ENCODE results near the gene GNAI2. TPM values are rescaled to one million over a fixed set of nuclear protein-coding genes. Genes with fewer than 3 reads are reported as not detected.

Gene GNAI2
- total RNA-seq, 5 donors from 2014 or later (not counting 1 experiment from before 2014, with no cell fraction given): 257 to 313 (median 287) TPM

DNA sequence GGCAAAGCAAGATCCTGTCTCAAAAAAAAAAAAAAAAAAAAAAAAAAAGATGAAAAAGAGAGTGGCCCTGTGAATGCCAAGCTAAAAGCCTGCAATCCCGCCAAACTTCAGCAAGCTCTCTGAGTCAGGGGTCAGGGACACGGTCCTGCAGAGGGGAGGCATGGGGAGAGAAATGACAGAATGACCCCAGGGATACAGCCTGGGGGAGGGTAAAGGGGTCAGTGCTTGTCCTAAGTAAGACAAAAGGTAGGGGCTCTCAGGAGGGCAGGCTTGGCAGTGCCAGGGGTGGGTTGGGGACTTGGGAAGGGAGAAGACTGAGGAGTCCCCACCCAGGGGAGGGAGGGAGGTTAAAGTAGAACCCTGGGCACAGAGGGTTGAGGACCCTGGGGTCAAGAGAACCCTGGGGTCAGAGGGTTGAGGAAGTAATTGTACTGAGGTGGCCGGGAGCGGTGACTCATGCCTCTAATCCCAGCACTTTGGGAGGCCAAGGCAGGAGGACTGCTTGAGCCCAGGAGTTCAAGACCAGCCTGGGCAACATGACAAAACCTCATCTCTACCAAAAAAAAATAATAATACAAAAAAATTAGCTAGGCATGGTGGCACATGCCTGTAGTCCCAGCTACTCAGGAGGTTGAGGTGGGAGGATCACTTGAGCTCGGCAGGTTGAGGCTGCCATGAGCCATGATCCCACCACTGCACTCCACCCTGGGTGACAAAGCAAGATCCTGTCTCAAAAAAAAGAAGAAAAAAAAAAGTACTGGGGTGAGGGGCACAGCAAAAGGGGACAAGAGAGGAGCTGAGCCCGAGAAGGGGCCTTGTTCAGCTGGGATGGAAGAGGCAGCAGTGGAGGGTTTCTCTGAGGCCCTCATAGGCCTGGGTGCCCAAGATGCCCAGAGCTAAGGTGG is 27.7 kb downstream of the GNAI2 start:
- Mint-ChIP-seq H3K4me1 (peaks cover 5 to 8% (median 6%) of the 10 kb centered on the region in 3 donors), H3K4me3 (no peak overlapping the region), H3K36me3 (no peaks in the 10 kb centered on the region), H3K27ac (no peak overlapping the region), H3K27me3 (peaks cover 2 to 3% of the 10 kb centered on the region in 2 donors), H3K9me3 (no peaks in the 10 kb centered on the region)
- H3K27me3 ChIP-seq (replicated peaks in 1 of 2; ENCODE audit: control insufficient read depth in 2 of 2, extremely low read depth in 1 of 2, insufficient read depth in 2 of 2, low read length in 1 of 2): peaks cover 0 to 37% of the 10 kb centered on the region in 2 experiments
- CTCF ChIA-PET: interaction anchor here (0.5 to 1.0 kb wide), 4 partner anchors 11 to 73 kb away, joined by 3 to 5 read pairs (median 4); no protein-coding TSS in a partner anchor
- peaks cover 0 to 3% of the 10 kb centered on the region in 2 donors for H3K36me3 ChIP-seq (ENCODE audit: control insufficient read depth in 2 of 2, extremely low read depth in 1 of 2, insufficient read depth in 1 of 2, low read length in 1 of 2)
- ATAC-seq (replicated peaks in 1 of 4) (no peak), DNase-seq (no peak)
- no peaks in the 10 kb centered on the region for H3K9me3 ChIP-seq
- POLR2A ChIA-PET: interaction anchor here in 1 of 2 donors (0.7 kb wide), 1 partner anchor 10 kb away, joined by 7 read pairs; no protein-coding TSS in a partner anchor
- WGBS (ENCODE audit: insufficient coverage): 68% methylated on average over 4 of the region's 6 CpGs
- peaks cover 2 to 20% of the 10 kb centered on the region in 2 experiments for H3K4me1 ChIP-seq (ENCODE audit: control insufficient read depth in 1 of 2, extremely low read depth in 1 of 2, insufficient read depth in 2 of 2, low read length in 2 of 2)
- H3K4me3 ChIP-seq (ENCODE audit: control insufficient read depth in 1 of 2, extremely low read depth in 1 of 2, low read length in 1 of 2): no peak overlapping the region
- no peak overlapping the region for H3K27ac ChIP-seq (ENCODE audit: low read length)

GRCh38 chr3:50264383-50264963 is 28.5 kb downstream of the GNAI2 start:
- POLR2A ChIA-PET: interaction anchor here in 1 of 2 donors (0.6 kb wide), 1 partner anchor 22 kb away, joined by 5 read pairs; no protein-coding TSS in a partner anchor
- H3K27ac Mint-ChIP-seq: no peak overlapping the region
- H3K27me3 Mint-ChIP-seq: peaks cover 3% of the 10 kb centered on the region in 2 donors
- ATAC-seq (replicated peaks in 1 of 4): no peak
- no peak overlapping the region for H3K4me3 ChIP-seq (ENCODE audit: control insufficient read depth in 1 of 2, extremely low read depth in 1 of 2, low read length in 1 of 2)
- CTCF ChIA-PET: no interaction called here
- no peaks in the 10 kb centered on the region for H3K9me3 ChIP-seq
- DNase-seq: no peak
- WGBS (ENCODE audit: insufficient coverage): no CpG with 5 or more reads among the region's 7 CpGs
- peaks cover 0 to 39% of the 10 kb centered on the region in 2 experiments for H3K27me3 ChIP-seq (replicated peaks in 1 of 2; ENCODE audit: control insufficient read depth in 2 of 2, extremely low read depth in 1 of 2, insufficient read depth in 2 of 2, low read length in 1 of 2)
- no peaks in the 10 kb centered on the region for H3K9me3 Mint-ChIP-seq
- peaks cover 2 to 15% of the 10 kb centered on the region in 2 experiments for H3K4me1 ChIP-seq (ENCODE audit: control insufficient read depth in 1 of 2, extremely low read depth in 1 of 2, insufficient read depth in 2 of 2, low read length in 2 of 2)
- no peak overlapping the region for H3K27ac ChIP-seq (ENCODE audit: low read length)
- H3K36me3 Mint-ChIP-seq: no peaks in the 10 kb centered on the region
- no peaks in the 10 kb centered on the region for H3K36me3 ChIP-seq (ENCODE audit: control insufficient read depth in 2 of 2, extremely low read depth in 1 of 2, insufficient read depth in 1 of 2, low read length in 1 of 2)
- peaks cover 4 to 6% (median 6%) of the 10 kb centered on the region in 3 donors for H3K4me1 Mint-ChIP-seq
- no peak overlapping the region for H3K4me3 Mint-ChIP-seq

DNA sequence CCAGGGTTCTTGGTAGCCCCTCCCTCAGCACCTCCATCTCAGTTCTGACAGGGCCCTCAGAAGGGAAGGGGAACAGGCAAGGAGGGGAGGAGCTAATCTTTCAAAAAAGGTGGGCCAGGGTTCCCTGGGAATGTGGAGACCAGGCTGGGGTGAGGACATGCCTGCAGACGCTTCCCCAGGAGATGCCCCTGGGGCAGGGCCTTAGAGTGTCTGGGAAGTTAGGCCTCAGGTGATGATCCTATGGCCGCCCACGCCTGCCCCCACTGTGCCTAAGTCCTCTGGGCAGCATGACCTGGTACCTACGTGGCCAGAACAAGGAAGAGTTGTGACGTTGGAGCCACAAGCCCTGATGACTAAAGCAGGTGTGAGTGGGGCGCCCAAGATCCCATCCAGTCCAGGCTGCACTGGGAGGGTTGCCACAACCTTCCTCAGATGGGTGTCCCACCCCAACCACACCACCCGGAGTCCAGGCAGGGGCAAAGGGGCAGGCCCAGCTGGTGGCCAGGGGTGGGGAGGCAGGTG is 29.0 kb downstream of the GNAI2 start:
- no peak for ATAC-seq (replicated peaks in 1 of 4)
- H3K4me3 ChIP-seq (ENCODE audit: control insufficient read depth in 1 of 2, extremely low read depth in 1 of 2, low read length in 1 of 2): no peak overlapping the region
- Mint-ChIP-seq H3K27me3 (peaks cover 3% of the 10 kb centered on the region in 2 donors), H3K27ac (no peak overlapping the region), H3K4me1 (peaks cover 0 to 3% (median 1%) of the 10 kb centered on the region in 3 donors), H3K9me3 (no peaks in the 10 kb centered on the region), H3K4me3 (no peak overlapping the region), H3K36me3 (no peaks in the 10 kb centered on the region)
- no peaks in the 10 kb centered on the region for H3K9me3 ChIP-seq
- peaks cover 0 to 10% of the 10 kb centered on the region in 2 experiments for H3K4me1 ChIP-seq (ENCODE audit: control insufficient read depth in 1 of 2, extremely low read depth in 1 of 2, insufficient read depth in 2 of 2, low read length in 2 of 2)
- WGBS (ENCODE audit: insufficient coverage): 78% methylated on average over 6 of the region's 7 CpGs
- CTCF ChIA-PET: no interaction called here
- H3K36me3 ChIP-seq (ENCODE audit: control insufficient read depth in 2 of 2, extremely low read depth in 1 of 2, insufficient read depth in 1 of 2, low read length in 1 of 2): no peaks in the 10 kb centered on the region
- H3K27ac ChIP-seq (ENCODE audit: low read length): no peak overlapping the region
- POLR2A ChIA-PET: interaction anchor here in 1 of 2 donors (0.6 kb wide), 1 partner anchor 23 kb away, joined by 5 read pairs; no protein-coding TSS in a partner anchor
- H3K27me3 ChIP-seq (replicated peaks in 1 of 2; ENCODE audit: control insufficient read depth in 2 of 2, extremely low read depth in 1 of 2, insufficient read depth in 2 of 2, low read length in 1 of 2): peaks cover 0 to 40% of the 10 kb centered on the region in 2 experiments
- no peak for DNase-seq

DNA sequence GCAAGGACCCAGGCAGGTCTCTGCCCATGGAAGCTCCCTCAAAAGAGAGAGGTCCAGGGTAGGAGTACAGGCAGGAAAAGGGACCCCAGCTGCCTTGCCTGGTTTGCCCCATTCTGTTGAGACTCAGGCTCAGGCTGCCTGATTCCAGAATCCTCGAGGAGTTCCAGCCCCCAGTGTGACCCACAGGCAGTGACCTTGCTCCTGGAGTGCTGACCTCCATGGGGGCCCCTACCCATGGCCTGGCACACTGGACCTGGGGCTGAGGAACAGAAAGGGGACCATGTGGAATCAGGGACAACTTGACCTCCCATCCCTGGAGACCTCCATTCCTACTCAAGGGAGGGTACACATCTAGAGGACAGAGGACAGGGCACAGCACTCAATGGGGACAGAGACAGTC is 29.6 kb downstream of the GNAI2 start:
- H3K27me3 ChIP-seq (replicated peaks in 1 of 2; ENCODE audit: control insufficient read depth in 2 of 2, extremely low read depth in 1 of 2, insufficient read depth in 2 of 2, low read length in 1 of 2): peaks cover 0 to 40% of the 10 kb centered on the region in 2 experiments
- H3K27ac ChIP-seq (ENCODE audit: low read length): no peak overlapping the region
- peaks cover 0 to 6% of the 10 kb centered on the region in 2 experiments for H3K4me1 ChIP-seq (ENCODE audit: control insufficient read depth in 1 of 2, extremely low read depth in 1 of 2, insufficient read depth in 2 of 2, low read length in 2 of 2)
- H3K9me3 ChIP-seq: no peaks in the 10 kb centered on the region
- Mint-ChIP-seq H3K9me3 (no peaks in the 10 kb centered on the region), H3K36me3 (no peaks in the 10 kb centered on the region), H3K27me3 (peaks cover 3% of the 10 kb centered on the region in 2 donors), H3K4me3 (no peak overlapping the region), H3K4me1 (peaks cover 0 to 1% (median under 1%) of the 10 kb centered on the region in 3 donors), H3K27ac (no peak overlapping the region)
- ATAC-seq (replicated peaks in 1 of 4) (no peak), DNase-seq (no peak)
- ChIA-PET CTCF (no interaction called here), POLR2A (no interaction called here)
- H3K36me3 ChIP-seq (ENCODE audit: control insufficient read depth in 2 of 2, extremely low read depth in 1 of 2, insufficient read depth in 1 of 2, low read length in 1 of 2): no peaks in the 10 kb centered on the region
- no peak overlapping the region for H3K4me3 ChIP-seq (ENCODE audit: control insufficient read depth in 1 of 2, extremely low read depth in 1 of 2, low read length in 1 of 2)
- WGBS (ENCODE audit: insufficient coverage): 43% methylated on average over 1 of the region's 1 CpG

DNA sequence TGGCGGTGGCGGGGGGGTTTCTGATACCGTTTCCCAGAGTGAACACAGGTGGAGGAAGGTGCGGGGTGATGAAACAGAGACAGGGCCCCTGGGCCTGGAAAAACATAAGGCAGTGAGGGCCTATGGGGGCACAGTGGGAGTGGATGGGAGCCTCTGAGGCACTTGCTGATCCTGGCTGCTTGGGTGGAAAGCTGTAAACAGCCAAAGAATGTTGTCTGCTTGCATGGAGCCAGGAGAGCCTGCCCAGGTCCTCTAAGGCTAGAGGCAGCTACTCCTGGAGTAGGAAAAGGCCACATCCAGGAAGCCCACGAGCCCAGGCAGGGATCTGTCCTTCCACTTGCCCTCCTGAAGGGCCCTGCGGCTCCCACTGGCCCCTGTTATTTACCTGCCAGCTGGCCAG is 30.0 kb downstream of the GNAI2 start:
- Histone ChIP-seq H3K36me3 (ENCODE audit: control insufficient read depth in 2 of 2, extremely low read depth in 1 of 2, insufficient read depth in 1 of 2, low read length in 1 of 2) (no peaks in the 10 kb centered on the region), H3K27ac (ENCODE audit: low read length) (no peak overlapping the region), H3K4me3 (ENCODE audit: control insufficient read depth in 1 of 2, extremely low read depth in 1 of 2, low read length in 1 of 2) (no peak overlapping the region), H3K4me1 (ENCODE audit: control insufficient read depth in 1 of 2, extremely low read depth in 1 of 2, insufficient read depth in 2 of 2, low read length in 2 of 2) (peaks cover 0 to 1% of the 10 kb centered on the region in 2 experiments), H3K9me3 (no peaks in the 10 kb centered on the region), H3K27me3 (replicated peaks in 1 of 2; ENCODE audit: control insufficient read depth in 2 of 2, extremely low read depth in 1 of 2, insufficient read depth in 2 of 2, low read length in 1 of 2) (peaks cover 0 to 43% of the 10 kb centered on the region in 2 experiments)
- Mint-ChIP-seq H3K4me1 (peaks cover 0 to 1% (median 0%) of the 10 kb centered on the region in 3 donors), H3K36me3 (no peaks in the 10 kb centered on the region), H3K9me3 (no peaks in the 10 kb centered on the region), H3K27ac (no peak overlapping the region), H3K27me3 (peaks cover 3% of the 10 kb centered on the region in 2 donors), H3K4me3 (no peak overlapping the region)
- 78% methylated on average over 6 of the region's 6 CpGs for WGBS (ENCODE audit: insufficient coverage)
- POLR2A ChIA-PET: no interaction called here
- no peak for DNase-seq
- CTCF ChIA-PET: no interaction called here
- ATAC-seq (replicated peaks in 1 of 4): no peak

DNA sequence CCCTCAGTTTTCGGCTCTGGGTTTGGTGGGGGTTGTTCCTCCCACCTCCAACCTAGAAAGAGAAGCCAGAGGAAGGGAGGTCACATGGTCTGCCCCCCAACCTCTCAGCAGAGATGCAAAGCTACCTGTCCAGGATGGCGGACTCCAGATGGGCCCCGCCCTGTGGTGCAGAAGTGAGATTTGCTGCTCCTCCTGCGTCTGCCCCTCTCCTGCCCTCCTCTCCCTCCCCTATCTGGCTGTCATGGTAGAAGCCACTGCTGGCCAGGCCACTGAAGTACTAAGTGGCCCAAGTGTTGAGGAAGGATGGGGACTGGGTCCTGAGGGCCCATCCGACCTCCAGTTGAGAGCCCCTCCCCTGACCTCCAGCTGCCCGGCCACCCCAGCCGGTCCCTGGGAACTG is 30.8 kb downstream of the GNAI2 start:
- POLR2A ChIA-PET: no interaction called here
- no CpG with 5 or more reads among the region's 7 CpGs for WGBS (ENCODE audit: insufficient coverage)
- DNase-seq: no peak

More for the DNA sequence above, 30.8 kb downstream of the GNAI2 start:
- Mint-ChIP-seq H3K9me3 (no peaks in the 10 kb centered on the region), H3K27me3 (peaks cover 3% of the 10 kb centered on the region in 2 donors), H3K4me3 (no peak overlapping the region), H3K27ac (no peak overlapping the region), H3K4me1 (no peaks in the 10 kb centered on the region), H3K36me3 (no peaks in the 10 kb centered on the region)
- Histone ChIP-seq H3K36me3 (ENCODE audit: control insufficient read depth in 2 of 2, extremely low read depth in 1 of 2, insufficient read depth in 1 of 2, low read length in 1 of 2) (no peaks in the 10 kb centered on the region), H3K9me3 (no peaks in the 10 kb centered on the region), H3K27ac (ENCODE audit: low read length) (no peak overlapping the region), H3K4me1 (ENCODE audit: control insufficient read depth in 1 of 2, extremely low read depth in 1 of 2, insufficient read depth in 2 of 2, low read length in 2 of 2) (no peaks in the 10 kb centered on the region), H3K27me3 (replicated peaks in 1 of 2; ENCODE audit: control insufficient read depth in 2 of 2, extremely low read depth in 1 of 2, insufficient read depth in 2 of 2, low read length in 1 of 2) (peaks cover 0 to 41% of the 10 kb centered on the region in 2 experiments), H3K4me3 (ENCODE audit: control insufficient read depth in 1 of 2, extremely low read depth in 1 of 2, low read length in 1 of 2) (no peak overlapping the region)
- CTCF ChIA-PET: no interaction called here
- no peak for ATAC-seq (replicated peaks in 1 of 4)

Measured in T-cell (primary cell).